Stimulated activated CD8-positive, alpha-beta memory T cell treated with anti-CD3 and anti-CD28 coated beads, Interleukin-12 subunit alpha, Interleukin-12 subunit beta, amount 100 ng/mL, for 4 hours (primary cell): ENCODE data around the gene ZNF428.
A peak's percentile ranks its signal among the peaks of the same experiment; 100 is the strongest.
"Not testable (repeated sequence)": the region's sequence is repeated elsewhere in the genome, so short reads cannot be mapped to it uniquely, and the experiment has no call there.

Experiments
- DNase-seq: peaks from one replicate; pipeline ENCODE4 v3.0.0-alpha.2; 2020; ENCODE audit warnings: low read depth

Gene ZNF428

GRCh38 chr19:43619262-43620060 is at the start of gene ZNF428:
Gene ZNF428 (minus strand): TSS chr19:43619629. CDS start chr19:43614304, 5,325 bp downstream.
- DNase-seq, result peak; percentile 82

- DNase-seq, result peak; percentile 74
Observed at GRCh38 chr19:43668406-43669109, 49.1 kb upstream of the ZNF428 start.

- no peak for DNase-seq
Observed at GRCh38 chr19:43667876-43668405, 48.5 kb upstream of the ZNF428 start.

GRCh38 chr19:43667126-43667875 is 47.9 kb upstream of the ZNF428 start:
- no peak for DNase-seq

- no peak for DNase-seq
Observed at GRCh38 chr19:43664018-43664417, 44.6 kb upstream of the ZNF428 start.

GRCh38 chr19:43662487-43662886 is 43.1 kb upstream of the ZNF428 start:
- DNase-seq, result no peak

GRCh38 chr19:43660971-43661360 is 41.5 kb upstream of the ZNF428 start:
- DNase-seq, result no peak

- no peak for DNase-seq
Observed at GRCh38 chr19:43660301-43660970, 41.0 kb upstream of the ZNF428 start.

DNA sequence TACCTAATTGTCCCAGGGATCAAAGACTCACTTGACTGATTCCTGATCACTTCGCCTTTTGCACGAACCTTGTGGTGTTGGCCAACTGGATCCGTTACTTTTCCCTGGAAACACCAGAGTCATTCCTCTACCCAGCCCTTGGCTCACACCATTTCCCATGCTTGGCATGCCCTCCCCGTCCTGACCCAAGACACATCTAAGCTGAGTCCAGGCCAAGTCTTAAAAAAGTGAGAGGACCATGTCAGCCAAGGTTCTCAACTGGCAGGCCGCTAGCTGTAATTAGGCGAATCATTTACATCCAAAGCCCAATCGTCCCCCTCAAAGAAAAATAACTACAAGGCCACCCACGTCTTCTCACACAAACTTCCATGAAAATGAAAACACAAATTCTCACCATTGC is 39.1 kb upstream of the ZNF428 start:
- no peak for DNase-seq

- no peak for DNase-seq
Observed at GRCh38 chr19:43658001-43658400, 38.6 kb upstream of the ZNF428 start.

DNA sequence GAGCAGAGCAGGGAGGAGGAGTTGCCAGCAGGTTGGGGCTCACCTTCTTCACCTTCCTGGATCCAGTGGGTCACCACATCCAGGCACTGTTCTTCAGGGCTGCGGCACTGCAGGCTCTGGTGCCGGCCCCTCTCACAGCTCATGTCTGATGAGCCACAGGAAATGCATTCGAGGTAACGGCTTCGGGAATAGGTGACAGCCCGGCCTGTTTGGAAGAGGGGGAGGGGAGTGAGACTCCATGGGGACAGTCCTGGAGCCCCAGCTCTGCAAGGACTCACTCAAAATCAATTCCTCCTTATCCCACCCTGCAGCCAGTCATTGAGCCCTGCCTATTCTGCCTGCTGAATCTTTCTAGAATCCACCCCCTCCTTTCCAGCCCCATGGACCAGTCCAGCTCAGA is 37.0 kb upstream of the ZNF428 start:
- no peak for DNase-seq

GRCh38 chr19:43652546-43652874 is 33.1 kb upstream of the ZNF428 start:
- DNase-seq, result no peak

- peak; percentile 17 for DNase-seq
Observed at GRCh38 chr19:43651758-43652545, 32.5 kb upstream of the ZNF428 start.

DNA sequence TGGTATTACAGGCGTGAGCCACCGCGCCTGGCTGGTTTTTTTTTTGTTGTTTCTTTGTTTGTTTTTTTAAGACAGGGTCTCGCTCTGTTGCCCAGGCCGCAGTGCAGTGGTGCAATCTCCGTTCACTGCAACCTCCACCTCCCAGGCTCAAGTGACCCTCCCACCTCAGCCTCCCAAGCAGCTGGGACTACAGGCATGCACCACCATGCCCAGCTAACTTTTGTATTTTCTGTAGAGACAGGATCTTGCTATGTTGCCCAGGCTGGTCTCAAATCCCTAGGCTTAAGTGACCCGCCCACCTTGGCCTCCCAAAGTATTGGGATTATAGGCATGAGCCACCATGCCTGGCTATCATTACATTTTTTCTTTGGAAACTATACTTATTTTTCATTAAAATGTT is 30.8 kb upstream of the ZNF428 start:
- not testable (repeated sequence) for DNase-seq

DNA sequence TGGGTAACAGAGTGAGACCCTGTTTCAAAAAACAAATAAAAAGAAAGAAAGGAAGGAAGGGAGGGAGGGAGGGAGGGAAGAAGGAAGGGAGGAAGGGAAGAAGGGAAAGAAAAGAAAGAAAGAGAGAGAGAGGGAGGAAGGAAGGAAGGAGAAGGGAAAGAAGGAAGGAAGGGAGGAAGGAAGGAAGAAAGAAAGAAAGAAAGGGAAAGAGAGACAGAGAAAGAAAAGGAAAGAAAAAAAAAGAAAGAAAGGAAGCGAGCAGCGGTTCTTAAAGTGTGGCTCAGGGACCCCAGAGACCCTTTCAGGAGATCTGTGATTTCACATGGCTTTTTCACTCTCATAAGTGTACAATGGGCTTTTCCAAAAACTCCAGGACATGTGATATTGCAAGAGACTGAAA is 30.1 kb upstream of the ZNF428 start:
- no peak for DNase-seq

- no peak for DNase-seq
Observed at GRCh38 chr19:43648633-43649032, 29.2 kb upstream of the ZNF428 start.

DNA sequence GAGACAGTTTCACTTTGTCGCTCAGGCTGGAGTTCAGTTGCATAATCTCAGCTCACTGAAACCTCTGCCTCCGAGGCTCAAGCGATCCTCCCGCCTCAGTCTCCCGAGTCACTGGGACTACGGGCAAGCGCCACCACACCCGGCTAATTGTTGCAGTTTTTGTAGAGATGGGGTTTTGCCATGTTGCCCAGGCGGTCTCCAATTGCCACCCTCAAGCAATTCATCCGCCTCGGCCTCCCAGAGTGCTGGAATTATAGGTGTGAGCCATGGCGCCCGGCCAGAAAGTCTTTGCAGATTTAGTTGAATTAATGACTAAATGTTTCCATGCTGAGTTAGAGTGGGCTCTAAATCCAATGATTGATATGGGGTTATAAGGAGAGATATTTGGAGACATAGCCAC is 24.8 kb upstream of the ZNF428 start:
- no peak for DNase-seq

DNA sequence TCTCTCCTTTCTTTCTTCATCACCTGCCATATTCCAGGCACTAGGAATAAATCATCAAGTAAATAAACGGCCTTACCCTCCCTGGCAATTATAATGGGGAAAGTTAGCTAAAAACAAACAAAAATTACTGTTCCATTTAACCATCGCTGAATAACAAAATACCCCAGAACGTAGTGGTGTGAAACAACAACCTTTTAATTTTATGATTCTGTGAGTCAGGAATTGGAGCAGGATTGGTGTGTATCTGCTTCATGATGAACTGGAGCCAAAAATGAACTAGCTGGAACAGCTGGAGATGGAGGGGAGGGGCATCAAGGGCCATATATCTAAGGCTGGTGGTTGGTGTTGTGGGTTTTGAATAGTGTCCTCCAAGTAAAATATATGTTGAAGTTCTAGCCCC is 23.9 kb upstream of the ZNF428 start:
- no peak for DNase-seq

- DNase-seq, result no peak
Observed at GRCh38 chr19:43642531-43642930, 23.1 kb upstream of the ZNF428 start.

DNA sequence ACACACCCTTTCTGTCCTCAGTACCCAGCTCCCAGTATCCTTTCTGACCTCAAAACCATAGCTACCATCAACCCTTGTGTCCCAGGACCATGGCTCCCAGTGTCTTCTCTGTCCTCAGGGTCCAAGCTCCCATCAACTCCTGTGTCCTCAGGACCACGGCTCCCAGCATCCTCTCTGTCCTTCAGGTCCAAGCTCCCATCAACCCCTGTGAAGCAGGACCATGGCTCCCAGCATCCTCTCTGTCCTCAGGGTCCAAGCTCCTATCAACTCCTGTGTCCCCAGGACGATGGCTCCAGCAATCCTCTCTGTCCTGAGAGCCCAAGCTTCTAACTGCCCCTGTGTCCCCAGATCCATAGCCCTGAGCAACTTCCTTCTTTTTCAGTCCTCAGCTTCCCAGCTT is 21.9 kb upstream of the ZNF428 start:
- no peak for DNase-seq

DNA sequence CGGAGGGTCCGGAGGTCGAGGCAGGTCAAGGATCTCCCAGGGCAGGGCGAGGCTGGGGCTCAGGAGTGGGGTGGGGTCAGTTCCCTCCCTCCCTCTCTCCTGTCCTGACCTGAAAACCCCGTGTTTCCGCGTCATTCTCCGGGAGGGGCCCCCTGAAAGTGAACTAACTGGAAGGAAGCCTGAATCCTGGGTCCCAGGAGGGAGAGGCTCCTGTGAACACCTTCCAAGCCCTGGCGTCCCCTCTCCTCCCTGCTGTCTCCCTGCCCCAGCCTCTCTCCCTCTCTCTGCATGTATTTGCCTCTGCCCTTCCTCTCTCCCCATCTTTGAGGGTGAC is 21.0 kb upstream of the ZNF428 start:
- no peak for DNase-seq
